Hematopoietic multipotent progenitor cell treated with erythropoietin and hydrocortisone succinate and interleukin-3 and kit ligand, for 15 days (in vitro differentiated cells): ENCODE results near the gene AHDC1.

Experiments used
- DNase-seq: peaks from one replicate; pipeline ENCODE4 v3.0.0-alpha.2; 2015; ENCODE audit warnings: low spot score

Gene AHDC1

DNA sequence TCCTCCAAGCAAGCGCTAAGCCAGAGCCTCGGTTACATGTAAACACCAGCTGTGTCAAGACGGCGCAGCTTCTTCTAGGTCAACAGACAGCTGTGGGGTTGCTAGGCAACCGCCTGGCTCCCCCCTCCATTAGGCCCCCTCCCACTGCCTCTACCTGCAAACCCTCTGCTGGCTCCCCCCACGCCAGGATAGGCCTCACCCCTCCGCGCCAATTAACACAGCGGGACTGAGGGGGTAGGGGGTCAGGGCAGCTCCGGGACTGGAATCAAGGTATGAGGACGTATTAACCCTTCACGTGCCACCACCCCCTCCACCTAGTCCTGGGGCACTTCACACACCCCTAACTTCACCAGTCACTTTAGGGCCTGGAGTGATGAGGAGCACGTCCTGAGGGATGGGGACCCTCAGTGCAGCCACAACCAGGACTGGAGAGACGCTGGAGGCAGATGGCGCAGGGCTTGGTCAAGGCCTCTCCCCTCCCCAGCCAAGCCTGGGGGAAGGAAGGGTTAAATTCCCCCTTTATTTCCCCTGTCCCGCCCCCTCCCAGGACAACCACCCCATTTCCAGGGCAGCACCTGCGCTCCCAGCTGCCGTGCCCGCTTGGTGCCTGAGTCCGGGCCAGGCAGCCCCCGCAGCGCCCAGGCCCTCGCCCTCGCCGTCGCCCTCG is 76.6 kb downstream of the AHDC1 start:
- DNase-seq = no peak

DNA sequence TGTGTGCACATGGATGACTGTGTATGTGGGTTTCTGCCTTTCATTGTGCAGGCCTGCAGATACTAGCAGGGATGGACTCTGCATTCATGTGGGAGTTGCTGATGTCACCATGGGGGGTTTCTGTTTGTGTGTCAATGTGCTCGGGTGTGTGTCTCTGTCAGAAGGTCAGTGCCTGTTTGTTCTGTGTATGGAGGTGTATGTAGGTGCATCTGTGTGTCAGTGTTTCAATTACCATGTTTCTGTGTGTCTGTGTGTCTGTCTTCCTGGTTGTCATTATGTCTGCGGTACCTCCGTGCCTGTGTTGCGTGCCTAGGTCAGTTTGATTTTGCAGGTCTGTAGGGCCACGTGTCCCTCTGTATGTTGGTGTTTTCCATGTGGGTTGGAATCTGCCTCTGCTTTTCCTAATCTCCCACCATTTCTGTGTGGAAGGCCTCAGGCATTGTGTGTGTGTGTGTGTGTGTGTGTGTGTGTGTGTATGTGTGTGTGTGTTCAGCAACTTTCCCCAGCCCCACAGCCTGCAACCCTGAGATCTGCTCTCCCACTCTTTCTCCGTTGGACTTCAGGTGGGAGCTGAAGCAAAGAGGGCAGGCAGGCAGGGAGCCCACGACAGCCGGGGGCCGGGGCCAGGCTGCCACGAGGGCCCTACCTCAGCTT is 77.2 kb downstream of the AHDC1 start:
- DNase-seq = no peak

DNA sequence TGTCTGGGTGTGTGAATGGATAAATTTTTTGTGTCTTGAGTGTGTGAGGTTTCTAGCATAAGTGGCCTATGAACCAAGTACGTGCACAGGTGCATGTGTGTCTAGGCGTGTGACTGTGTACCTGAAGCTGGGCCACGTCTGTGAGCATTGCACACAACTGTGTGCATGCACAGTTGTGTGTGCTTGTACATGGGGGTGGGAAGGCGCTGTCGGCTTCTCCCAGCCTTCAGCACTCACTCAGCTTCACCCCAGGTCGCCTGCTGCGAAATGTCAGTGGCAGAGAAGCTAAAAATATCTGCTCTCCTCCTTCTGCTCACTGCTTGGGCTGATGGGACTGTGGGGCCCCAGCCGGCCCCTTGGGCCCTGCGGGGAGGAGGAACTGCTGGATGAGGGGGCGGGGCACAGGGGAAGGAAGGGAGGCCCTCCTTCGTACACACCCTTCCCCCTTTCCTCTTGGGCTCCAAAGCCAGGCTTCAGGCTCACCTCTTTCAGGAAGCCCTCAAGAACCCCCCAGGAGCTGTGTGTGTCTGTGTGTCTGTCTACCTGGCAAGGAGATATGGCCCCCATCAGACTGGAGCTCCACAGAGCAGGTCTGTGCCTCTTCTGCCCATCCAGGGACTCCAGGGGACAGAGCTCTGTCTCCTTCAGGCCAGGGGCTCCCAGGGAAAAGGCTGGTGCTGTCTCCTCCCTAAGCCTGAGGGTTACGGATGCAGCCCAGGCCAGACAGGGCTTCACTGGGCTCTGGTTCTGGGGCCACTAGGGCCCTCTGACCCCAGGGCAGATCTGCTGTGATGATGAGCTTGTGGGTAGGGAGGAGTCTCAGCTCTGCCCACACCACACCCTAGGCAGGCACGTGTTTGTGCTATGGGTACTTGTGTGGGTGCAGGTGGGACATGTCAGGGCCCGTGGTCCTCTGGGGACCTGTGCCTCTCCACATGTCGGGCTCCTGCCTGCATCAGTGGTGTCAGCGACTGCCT is 78.4 kb downstream of the AHDC1 start:
- DNase-seq = peak; percentile 69

GRCh38 chr1:27523337-27524020 is 80.5 kb downstream of the AHDC1 start:
- no peak for DNase-seq

GRCh38 chr1:27522432-27523336 is 81.3 kb downstream of the AHDC1 start:
- peak; percentile 54 for DNase-seq

DNA sequence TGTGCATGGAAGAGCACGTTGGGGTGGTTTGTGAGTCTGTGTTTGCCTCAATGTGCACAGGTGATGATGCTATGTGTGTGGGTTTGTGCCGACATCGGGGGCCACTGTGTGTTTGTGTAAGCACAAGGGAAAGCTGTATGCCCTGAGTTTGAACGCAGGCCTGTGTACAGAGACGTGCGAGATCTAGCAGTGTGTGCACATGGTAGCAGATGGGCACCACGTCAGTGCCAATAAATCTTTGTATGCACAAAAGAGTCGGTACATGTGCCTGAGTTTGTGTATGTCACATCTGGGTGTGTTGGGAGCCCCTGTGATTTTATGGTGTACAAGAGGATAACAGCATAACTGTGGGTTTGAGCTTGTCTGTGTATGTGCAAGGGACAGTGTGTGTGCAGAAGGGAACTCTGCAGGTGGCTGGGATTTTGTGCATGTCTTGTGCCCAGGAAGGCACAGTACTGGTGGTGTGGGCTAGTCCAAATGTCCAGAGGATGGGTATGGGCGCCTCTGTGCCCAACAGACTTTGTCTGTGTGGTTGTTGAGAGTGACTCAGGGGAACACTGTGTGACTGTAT is 82.0 kb downstream of the AHDC1 start:
- DNase-seq = no peak

DNA sequence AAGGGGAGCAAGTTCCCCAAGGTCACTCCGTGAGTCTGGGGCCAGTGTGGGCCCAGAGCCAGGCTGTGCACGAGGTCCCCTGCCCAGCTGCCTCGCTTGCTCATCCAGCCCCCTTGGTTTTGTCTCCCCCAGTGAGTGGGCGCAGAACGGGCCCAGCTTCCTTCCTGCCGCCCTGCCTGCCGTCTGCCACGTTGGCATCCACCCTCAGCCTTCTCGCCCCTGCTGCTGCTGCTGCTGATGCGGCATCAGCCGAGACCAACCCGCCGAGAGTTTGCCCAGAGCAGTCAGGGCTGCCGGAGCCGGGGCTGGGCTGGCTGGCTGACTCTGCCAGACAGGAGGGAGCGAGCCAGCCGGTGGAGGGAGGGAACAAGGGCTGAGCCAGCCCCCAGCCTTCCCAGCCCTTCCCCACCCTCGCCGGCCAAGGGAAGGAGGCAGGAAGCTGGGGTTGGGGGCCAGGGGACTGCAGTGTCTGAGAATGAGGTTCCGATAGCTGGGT is 82.6 kb downstream of the AHDC1 start:
- no peak for DNase-seq

DNA sequence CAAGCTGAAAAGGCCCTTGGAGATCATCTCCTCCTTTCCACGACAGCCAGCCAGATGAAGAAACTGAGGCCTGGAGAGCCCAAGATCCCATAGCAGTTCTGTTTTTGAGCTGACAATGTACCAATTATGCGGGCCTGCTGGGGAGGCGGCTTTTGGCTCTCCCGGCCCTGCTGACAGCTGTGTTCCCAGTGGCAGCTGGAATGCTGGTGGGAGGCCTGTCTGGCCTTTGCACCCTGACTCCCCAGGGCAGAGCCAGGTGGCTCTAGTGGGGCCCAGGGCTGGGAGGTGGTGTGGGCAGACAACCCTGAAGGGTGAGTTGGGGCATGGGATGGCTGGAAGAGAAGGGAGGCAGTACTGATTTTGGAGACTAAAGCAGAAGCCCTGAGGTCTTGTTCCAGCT is 83.3 kb downstream of the AHDC1 start:
- no peak for DNase-seq

- no peak for DNase-seq
Observed at GRCh38 chr1:27519331-27520258, 84.3 kb downstream of the AHDC1 start.

DNA sequence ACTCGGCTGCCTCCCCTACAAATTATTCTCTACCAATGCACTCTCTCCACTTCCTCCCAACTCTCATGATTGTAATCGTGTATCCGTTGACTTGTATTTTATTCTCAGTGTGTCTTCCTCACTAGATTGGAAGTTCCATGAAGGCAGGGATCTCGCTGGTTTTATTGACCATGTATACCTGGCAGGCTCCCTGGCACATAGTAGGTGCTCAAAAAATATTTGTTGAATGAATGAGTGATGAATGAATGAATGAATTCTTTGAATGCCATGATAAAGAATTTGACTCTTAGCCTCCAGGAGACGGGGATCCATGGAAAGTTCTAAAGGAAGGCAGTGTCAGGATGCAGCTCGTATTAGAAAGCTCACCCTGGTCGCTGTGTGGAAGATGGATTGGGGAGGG is 85.1 kb downstream of the AHDC1 start:
- DNase-seq = no peak

DNA sequence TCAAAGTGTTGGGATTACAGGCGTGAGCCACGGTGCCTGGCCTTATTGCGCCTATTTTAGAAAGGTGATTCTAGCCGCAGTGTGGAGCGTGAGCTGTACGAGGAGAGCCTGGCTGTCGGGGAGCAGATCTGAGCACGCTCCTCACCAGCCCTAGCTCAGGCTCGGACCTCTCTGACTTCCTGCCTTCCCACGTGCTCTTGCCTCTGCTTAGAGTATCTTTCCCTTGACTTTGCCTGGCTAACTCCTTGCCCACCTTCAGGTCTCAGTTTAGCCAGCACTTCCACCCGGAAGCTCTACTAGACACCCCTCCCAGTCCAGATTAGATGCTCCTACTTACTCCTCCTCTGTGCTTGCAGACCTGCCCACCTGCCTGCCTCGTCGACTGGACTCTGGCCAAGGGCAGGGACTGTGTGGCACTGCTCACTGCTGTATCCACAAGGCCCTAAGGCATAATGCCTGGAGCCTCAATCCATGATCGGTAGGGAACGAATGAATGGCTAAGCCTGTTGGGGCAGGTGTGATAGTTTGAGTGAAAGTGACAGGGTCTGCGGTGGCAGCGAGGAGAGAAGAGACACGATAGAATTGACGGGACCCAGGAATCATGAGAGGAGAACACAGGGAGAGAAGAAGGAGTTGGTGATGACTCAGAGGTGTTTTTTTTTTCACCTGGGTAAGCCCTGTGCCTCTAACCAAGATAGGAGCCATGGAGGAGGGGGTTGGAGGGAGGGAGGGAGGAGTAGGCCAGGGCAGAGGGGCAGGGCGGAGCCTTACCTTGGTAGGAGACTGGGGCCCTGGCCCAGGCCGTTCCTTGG is 85.8 kb downstream of the AHDC1 start:
- DNase-seq = no peak

DNA sequence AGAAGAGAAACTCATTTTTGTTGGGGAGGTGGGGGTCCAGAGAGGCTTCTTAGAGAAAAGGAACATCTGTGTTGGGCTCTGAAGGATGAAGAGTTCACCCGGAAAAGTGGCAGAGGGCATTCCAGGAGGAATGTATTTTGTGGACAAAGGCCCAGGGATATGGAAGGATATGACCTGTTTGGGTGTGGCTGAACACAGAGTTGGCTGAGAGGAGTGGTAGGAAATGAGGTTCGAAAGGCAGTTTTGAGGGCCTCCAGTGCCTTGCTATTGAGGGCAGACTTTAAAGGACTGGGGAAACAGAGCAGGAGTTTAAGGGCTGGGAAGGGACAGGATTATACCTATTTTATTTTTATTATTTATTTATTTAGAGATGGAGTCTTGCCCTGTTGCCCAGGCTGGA is 86.6 kb downstream of the AHDC1 start:
- no peak for DNase-seq

GRCh38 chr1:27515626-27516025 is 88.3 kb downstream of the AHDC1 start:
- DNase-seq = no peak

- no peak for DNase-seq
Observed at GRCh38 chr1:27513958-27514357, 90.0 kb downstream of the AHDC1 start.

- DNase-seq = no peak
Observed at GRCh38 chr1:27513528-27513927, 90.4 kb downstream of the AHDC1 start.

DNA sequence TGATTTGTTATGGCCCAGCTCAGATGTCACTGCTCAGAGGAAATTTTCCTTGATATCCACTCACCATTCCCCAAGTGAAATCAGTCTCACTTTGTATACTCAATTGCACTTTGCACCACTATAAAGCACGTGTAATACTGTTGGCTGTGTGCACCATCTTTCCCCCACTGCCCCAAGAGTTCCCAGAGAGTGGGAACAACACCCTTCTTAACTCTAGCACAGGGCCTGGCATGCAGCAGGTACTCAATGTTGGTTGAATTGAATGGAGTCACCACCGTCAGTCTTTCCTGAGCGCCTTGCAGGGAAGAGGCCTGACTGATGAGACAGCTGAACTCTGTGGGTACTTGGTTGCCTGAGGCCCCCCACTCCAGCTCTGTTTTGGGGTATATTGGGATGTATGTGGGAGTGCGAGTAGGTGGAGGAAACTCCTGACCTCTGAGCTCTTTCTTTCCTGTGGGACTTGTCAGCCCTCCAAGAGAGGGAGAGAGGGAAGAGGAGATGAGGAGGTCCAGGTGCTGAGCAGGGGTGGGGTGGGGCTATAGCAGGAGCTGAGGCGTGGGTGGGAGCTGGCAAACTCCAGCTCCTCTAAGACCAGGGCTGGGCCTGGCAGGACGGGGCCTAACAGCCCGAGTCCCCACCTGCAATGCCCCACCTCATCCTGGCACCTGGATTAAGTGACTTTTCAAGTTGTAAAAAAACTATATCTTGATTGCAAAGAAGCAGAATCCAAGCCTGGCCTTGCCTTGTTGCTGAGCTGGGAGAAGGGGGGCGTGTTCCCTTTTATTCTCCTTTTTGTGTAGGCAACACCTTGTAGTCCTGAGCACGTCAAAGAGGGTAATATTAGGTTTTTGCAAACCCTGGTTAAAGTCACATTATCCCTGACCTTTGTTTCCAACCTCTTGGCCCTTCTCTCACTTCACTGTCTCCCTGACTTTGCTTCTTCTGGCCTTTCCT is 94.5 kb downstream of the AHDC1 start:
- DNase-seq = no peak

DNA sequence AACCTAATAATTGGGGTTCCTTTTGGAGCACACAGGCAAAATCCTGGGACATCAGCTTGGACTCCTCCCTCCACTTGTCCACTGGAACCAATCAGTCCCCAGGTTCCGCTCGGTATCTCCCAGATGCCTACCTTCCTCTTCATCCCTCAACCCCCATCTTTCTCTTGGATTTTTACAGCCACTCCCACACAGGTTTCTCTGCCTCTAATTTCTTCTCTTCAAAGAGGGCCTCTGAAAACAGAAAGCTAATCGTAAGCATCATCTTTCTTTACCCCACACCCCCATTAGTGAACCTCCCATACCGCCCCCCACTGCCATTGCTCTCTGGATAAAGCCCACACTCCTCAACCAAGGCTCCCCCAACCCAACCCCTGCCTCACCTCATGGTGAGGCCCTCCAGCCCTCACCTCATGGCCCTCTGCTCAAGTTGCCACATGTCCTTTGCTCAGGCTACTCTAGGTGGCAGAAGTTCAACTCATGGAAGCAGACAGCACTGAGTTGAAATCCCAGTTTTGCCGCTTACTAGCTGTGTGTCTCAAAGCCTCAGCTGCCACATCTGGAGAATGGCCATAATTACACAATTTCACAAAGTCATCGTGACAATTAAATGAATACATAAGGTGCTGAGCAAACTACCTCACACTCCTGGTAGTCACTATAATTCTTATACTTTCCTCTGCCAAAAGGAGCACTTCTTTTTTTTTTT is 95.8 kb downstream of the AHDC1 start:
- peak; percentile 34 for DNase-seq
